GM18499 (cell line): ENCODE results near the gene PI4KA.
"Not testable (repeated sequence)": the region's sequence is repeated elsewhere in the genome, so short reads cannot be mapped to it uniquely, and the experiment has no call there.

ENCODE experiments used
- ATAC-seq: cut with Tn5 transposase; IDR thresholded peaks from one replicate; pipeline ENCODE4 v1.9.1; 2021; ENCODE audit warnings: moderate number of reproducible peaks; ENCODE audit not compliant: insufficient read depth, unreplicated experiment

The PI4KA gene

GRCh38 chr22:20853236-20853660 lies 5.4 kb downstream of the PI4KA start:
- ATAC-seq: no peak

DNA sequence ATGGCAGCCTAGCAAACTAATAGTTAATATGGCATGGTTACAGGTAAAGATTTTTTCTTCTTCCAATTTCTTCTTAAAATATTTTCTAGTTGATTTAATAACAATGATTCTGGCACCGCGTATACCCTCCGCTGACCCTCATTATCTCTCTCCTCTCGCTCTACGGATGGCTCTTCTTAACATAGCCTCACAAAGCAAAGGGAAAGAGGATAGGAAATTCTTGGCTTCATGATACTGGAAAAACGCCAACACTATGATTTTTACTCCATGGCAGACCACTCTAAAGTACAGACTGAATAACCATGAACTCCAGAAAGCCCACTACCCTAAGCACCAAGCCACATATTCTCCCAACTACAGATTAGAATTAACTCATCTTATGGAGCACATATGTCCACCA lies 6.1 kb downstream of the PI4KA start:
- ATAC-seq: no peak

DNA sequence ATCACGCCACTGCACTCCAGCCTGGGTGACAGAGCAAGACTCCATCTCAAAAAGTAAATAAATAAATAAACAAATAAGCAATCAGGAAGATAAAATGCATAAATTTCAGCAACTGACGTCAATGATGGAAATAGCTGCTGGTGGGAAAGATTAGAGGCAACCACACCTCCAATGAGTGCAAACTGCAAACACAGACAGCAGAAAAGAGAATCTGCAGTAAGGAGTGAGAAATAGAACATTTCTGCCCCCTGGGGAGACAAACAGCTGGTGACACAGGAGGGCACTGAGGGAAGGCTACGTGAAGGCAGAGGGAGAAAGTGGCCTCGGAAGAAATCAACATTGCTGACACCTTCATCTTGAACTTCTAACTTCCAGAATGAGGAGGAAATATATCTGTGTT lies 6.5 kb downstream of the PI4KA start:
- no peak for ATAC-seq

GRCh38 chr22:20847318-20847822 lies 11.2 kb downstream of the PI4KA start:
- no peak for ATAC-seq

DNA sequence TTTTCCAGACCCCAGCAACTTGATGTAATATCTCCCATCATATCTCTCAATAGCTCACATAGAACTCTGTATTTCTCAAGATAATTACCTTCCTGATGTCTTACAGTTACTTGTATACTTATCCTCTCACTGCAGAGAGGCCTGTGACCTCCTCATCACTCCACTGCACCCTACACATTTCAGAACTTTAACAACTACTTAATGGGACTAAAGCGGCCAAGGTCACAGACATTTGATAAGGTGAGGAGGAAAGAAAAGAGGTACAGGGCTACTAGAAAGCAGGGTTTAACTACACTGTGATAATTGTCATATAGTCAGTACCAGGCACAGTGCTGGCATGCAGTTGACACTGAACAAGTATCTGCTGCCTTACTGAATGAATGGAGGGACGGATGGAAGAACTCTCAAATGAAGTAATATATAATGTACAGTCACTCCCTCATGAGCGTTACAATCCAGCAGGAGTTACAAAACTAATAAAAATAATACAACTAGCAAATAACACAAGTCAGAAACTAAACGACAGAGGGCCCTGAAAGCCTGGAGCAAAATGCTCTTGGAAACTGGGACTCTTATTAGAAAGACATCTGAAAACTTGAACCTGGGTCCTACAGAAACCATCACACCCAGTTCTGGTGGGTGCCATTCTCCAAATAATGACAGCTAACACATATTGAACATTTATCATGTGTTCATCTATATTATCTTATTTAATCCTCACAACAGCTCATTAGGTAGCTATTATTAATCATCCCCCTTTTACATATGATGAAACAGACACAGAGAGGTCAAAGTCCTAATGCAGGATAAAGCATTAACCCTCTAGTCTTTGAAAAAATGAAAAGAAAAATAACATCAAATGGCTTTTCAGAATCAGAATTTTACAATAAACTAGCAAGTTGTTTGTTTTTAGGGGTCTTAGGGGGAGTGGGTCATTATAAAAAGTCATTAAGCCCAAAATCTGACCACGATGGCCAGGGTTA lies 14.3 kb downstream of the PI4KA start:
- no peak for ATAC-seq

GRCh38 chr22:20843501-20843900 lies 15.1 kb downstream of the PI4KA start:
- no peak for ATAC-seq

GRCh38 chr22:20840646-20841371 lies 17.8 kb downstream of the PI4KA start:
- ATAC-seq: no peak

GRCh38 chr22:20839837-20840645 lies 18.6 kb downstream of the PI4KA start:
- no peak for ATAC-seq

DNA sequence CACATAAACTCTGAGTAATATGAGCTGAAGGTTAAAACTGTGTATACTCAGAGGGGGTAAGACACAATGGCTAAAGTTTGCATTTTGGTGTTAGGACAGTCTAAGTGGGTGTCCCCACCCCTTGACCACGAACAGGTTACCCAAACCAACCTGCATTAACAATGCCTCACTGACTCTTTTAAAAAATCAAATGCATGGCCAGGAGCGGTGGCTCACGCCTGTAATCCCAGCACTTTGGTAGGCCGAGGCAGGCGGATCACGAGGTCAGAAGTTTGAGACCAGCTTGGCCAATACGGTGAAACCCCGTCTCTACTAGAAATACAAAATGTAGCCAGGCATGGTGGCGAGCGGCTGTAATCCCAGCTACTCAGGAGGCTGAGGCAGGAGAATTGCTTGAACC lies 19.3 kb downstream of the PI4KA start:
- ATAC-seq: not testable (repeated sequence)

DNA sequence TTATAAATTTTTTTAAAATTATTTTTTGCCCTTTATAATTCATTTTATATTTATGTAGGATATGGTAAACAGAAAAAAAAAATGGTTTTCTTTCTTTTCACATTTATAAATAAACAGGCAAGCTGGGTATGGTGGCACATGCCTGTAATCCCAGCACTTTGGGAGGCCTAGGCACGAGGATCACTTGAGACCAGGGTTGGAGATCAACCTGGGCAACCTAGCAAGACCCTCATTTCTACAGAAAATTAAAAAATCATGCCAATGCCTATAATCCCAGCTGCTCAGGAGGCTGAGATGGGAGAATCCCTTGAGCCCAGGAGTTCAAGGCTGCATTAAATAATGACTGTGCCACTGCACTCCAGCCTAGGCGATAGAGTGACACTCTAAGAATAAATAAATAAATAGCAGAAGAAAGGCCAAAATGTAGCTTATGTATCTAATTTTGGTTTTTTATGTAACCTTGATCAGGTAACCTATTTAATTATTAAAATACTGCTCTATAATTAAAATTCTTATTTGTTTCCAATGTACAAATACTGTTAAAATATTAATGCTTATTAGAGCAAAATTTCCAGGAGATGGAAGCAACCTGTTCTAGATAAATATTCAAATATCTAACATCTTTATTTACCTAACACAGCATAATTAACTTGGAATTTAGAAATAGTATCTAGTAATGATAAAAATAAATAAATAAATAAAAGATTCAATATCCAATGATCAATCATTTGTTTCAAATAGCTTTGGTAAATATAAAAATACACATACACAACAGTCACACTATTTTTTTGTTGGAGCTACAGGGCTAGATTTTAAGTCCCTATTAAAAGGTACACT lies 21.4 kb downstream of the PI4KA start:
- ATAC-seq: no peak

DNA sequence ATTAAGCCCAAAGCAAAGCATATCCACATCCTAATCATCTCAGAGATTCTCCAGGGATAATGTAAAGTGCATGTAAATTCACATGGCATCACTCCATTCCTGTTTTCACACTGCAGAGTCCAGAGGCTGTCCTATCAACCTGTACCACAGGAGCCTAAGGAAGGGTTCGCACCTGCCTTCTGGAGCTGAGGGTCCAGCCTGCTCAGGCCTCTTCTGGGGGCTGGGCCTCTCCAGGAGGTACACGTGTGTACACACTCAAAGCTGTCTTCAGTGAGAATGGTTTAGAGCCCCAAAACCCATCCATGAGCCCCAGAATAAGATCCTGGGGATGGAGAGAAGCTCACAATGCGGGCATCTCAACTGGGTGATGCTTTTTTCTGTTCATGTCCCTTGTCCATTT lies 23.9 kb downstream of the PI4KA start:
- ATAC-seq: no peak

- ATAC-seq: no peak
These were observed 24.4 kb downstream of the PI4KA start for GRCh38 chr22:20834206-20834605.

- no peak for ATAC-seq
These were observed 25.4 kb downstream of the PI4KA start for GRCh38 chr22:20833225-20833665.

GRCh38 chr22:20829491-20830134 lies 29.0 kb downstream of the PI4KA start:
- no peak for ATAC-seq

- not testable (repeated sequence) for ATAC-seq
These were observed 32.0 kb downstream of the PI4KA start for GRCh38 chr22:20826373-20827152.

DNA sequence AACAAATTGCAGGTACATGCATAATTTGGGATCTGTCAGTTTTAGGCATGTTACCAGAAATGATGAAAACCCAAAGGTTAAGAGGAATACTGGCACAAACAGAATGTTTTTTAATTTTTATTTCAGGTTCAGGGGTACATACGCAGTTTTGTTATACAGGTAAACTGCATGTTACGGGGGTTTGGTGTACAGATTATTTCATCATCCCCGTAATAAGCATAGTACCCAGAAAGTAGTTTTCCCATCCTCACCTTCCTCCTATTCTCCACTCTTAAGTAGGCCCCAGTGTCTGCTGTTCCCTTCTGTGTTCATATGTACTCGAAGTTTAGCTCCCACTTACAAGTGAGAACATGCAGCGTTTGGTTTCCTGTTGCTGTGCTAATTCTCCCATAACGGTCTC lies 33.0 kb downstream of the PI4KA start:
- no peak for ATAC-seq

DNA sequence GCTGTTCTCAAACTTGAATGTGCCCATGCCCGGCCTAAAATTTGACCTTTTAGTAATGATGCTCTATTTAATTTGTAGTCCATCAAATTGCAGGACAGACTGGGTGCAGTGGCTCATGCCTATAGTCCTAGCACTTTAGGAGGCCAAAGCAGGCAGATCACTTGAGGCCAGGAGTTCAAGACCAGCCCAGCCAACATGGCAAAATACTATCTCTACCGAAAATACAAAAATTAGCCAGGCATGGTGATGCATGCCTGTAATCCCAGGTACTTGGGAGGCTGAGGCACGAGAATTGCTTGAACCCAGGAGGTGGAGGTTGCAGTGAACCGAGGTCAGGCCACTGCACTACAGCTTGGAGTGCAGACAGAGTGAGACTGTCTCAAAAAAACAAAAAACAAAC lies 33.4 kb downstream of the PI4KA start:
- not testable (repeated sequence) for ATAC-seq

DNA sequence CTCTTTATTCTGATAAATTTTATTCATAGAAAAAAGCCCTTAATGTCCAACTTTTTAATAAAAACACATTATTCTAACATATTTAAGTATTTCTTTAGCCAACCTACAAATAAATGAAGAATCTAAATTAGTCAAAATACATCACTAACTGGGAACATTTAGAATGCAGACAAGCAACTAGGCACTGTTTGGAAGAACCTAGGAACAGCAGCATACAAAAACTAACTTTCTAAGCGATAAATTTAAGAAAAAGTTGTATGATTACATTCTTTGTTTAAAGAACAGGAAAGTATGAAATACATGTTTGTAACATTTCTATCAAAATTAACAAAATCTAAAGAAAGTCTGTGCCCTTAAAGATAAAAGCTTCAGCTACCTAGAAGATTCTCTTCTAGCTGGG lies 35.3 kb downstream of the PI4KA start:
- ATAC-seq: no peak
